GM21786 (cell line): ENCODE results near the gene ABCA4.
"Not testable (repeated sequence)": the region's sequence is repeated elsewhere in the genome, so short reads cannot be mapped to it uniquely, and the experiment has no call there.

Experiments used
- ATAC-seq: cut with Tn5 transposase; IDR thresholded peaks from one replicate; pipeline ENCODE4 v1.9.1; 2021; ENCODE audit not compliant: unreplicated experiment

The ABCA4 gene

GRCh38 chr1:94011129-94011528, 109.8 kb downstream of the ABCA4 start:
- ATAC-seq, result no peak

DNA sequence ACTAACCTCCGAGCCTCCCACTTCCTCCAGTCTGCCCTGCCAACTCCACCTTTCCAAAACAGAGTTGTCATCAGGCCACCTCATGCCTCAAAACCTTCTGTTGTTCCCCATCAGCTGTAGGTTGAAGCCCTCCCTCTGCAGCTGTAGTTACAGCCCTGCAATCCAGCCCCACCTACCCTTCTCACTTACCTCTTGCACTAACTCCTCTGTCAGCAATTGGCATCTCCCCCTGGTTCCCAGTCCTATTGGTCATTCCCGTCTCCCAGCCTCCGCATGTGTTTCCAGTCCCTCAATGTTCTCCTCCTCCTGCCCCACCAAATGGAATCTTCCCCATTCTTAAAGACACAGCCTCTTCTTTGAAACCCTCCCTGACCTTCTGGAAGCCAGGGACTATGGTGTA, 111.6 kb downstream of the ABCA4 start:
- no peak for ATAC-seq

DNA sequence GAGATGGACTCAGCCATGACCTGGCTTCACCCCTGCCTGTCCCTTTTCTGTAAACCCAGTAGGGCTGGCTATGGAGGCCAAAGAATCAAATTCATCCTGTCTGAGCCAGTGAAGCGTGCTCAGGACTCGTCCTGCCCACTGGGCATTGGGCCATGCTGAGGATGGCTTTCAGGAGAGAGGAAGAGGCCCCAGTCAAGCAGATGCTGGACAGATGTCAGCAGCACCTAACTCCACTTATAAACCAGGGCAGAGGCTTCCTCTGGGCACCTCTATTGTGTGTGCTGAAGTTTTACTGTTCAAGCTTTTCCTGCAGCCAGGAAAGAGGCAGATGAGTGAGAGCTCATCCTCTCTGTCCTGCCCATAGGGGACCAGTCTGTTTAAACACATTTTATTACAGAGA, 114.3 kb downstream of the ABCA4 start:
- no peak for ATAC-seq

DNA sequence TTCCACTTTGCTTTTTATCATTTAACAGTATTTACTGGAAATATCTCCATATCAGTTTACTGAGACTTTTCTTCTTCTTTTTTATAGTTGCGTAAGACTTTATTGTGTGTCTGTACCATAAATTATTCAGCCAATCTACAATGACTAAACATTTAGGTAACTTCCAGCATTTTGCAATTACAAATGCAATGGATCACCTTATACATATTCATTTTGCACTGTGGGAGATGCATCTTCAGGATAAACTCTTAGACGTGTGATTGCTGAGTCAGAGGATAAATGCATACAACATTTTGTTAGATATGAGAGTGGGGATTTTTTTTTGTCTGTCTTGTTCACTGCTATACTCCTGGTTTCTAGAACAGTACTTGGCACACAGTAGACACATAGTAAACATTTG, 116.0 kb downstream of the ABCA4 start:
- no peak for ATAC-seq

DNA sequence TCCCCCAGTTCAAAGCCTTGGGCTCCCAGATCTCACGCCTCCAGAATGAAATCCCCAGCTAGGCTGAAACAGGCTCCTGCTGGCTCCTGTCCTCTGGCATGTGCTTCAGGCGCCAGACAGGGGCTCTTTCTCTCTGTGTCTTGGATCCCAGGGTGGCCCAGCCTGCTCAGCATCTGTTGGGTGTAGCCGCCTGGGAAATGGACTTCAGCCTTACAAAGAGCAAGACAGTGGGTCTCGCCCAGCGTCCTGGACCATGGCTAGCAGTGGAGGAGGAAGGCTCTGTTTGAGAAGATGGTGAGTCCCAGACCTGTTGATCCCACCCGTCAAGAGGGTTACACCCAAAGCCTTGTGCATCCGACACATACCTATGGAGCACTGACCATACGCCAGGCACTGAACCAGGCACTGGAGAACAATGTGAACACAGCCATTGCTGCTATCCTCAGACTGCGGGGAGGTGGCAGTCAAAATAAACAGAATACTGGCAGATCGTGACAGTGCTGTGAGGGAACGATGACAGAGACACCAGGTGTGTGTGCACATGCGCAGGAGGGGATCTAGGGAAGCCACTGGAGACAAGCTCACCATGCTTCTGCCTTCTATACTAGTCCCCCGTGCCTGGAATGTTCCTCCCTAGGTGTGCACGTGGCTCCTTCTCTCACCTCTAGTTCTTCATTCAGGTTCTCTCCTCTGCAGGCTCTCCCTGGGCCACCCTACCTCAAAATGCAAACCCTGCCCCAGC, 118.7 kb downstream of the ABCA4 start:
- ATAC-seq, result no peak

DNA sequence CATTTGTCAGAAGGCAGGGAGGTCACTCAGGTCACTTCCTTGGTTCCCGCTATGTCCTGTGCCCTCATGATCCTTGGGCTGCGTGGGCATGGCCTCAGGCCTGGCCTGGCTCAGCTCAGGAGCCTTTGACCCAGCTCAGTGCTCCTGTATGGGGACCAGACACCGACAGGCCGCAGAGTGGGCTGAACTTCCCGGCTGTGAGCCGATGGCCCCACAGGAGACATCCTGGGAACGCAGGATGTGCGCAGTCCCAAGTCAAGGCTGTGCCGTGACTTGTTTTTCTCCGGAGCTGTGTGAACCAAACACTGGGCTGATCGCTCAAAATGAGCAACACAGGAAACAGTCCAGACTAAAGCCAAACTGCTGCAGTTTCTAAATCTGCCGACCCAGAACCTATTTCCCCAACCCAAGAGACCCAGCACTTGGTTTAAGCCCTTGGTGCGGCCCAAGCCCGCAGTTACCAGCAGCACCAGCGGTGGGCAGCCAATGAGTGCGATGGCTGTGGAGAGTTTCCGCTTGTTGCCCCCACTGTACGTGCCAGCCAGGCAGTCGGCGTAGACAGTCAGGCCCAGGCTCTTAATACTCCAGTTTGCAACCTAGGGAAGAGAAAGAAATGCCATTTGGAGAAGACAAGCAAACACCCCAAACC, 119.4 kb downstream of the ABCA4 start:
- ATAC-seq, result no peak

DNA sequence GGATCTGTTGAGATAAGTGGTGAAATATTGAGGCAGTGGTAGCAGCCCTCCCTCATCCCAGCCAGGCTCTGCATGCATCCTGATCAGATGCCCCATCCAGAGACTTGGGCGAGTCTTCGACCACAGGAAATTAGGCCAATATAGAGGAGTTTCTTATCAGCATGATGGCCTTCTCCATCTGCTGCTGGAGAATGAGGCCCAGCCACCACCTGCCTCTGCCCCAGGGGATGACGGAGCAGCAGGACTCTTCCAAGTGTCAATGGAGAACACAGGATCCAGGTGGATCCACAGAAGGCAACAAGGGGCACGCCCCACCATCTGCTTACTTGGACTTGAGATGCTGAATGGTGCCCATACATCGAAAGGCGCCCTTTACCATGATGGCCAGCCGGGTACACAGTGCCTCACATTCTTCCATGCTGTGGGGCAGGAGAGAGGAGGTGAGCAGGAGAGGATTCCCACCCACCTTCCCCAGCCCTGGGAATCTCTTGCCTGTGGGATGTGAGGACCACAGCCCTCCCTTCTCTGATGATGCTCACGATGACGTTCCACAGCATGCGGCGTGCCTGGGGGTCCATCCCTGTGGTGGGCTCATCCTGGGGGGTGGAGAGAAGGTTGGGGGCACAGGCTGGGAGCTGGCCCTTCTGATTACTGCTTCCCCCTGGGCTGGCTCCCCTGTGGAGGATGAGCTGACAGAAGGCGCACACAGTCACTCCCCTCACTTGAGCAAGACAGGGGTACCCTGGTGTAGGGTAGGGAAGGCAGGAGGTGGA, 120.3 kb downstream of the ABCA4 start:
- ATAC-seq, result no peak

GRCh38 chr1:93999840-94000415, 121.0 kb downstream of the ABCA4 start:
- ATAC-seq, result no peak

GRCh38 chr1:93998532-93998931, 122.4 kb downstream of the ABCA4 start:
- not testable (repeated sequence) for ATAC-seq

GRCh38 chr1:93997756-93998155, 123.2 kb downstream of the ABCA4 start:
- ATAC-seq, result no peak

- ATAC-seq, result no peak
Measured at GRCh38 chr1:93995837-93996536, 125.0 kb downstream of the ABCA4 start.

GRCh38 chr1:93993731-93994130, 127.2 kb downstream of the ABCA4 start:
- no peak for ATAC-seq

- ATAC-seq, result no peak
Measured at GRCh38 chr1:93992954-93993353, 128.0 kb downstream of the ABCA4 start.

DNA sequence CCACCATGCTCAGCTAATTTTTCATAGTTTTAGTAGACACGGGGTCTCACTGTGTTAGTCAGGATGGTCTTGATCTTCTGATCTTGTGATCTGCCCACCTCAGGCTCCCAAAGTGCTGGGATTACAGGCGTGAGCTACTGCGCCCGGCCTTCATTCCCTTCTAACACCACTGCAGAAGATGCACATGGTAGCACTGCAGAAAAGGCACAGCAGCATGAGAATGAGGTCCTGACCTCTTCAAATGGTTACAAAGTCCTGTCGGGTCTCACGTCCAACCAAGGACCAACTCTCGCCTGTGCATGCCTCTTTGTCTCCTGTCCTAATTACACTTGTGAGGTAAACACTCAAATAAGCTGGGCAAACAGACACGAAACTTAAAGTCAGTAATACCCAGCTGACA, 128.8 kb downstream of the ABCA4 start:
- no peak for ATAC-seq

DNA sequence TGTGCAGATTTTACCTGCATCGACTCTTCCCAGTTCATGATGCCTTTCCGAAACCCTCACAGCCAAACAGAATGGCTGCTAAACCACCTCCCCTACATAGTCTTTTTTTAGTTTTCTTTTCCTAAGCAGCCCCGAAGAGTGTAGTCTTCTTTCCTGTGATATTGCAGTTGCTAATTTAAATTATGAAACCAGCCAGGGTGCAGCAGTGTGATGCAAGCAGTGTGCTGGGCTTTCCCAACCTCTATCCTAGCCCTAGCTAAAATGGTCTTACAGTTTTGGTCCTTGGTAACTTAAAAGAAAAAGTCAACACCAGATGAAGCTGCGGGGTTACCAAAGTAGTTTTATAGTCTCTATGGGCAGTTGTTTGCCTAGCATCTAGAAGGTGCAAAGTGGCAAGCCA, 129.7 kb downstream of the ABCA4 start:
- ATAC-seq, result no peak

- not testable (repeated sequence) for ATAC-seq
Measured at GRCh38 chr1:93990477-93990876, 130.5 kb downstream of the ABCA4 start.

DNA sequence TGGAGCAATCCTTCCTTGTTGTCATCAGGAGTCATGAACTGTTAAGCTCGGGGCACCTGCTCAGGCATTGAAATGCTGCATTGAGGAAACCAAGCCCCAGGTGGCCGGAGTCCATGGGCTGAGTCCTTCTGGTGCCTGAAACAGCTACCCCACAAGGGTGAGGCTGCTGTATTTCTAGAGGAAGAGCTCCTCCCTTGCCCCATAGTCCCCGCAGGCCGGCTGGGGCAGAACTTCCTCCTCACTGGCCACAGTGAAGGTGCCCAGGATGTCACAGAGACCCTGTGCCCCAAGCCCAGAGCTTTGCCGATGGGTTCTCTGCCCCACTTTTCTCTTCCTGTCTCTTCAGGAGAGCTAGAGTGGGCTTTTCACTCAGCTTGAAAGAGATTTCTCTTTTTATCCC, 130.9 kb downstream of the ABCA4 start:
- ATAC-seq, result no peak

- ATAC-seq, result no peak
Measured at GRCh38 chr1:93989601-93990000, 131.3 kb downstream of the ABCA4 start.

- no peak for ATAC-seq
Measured at GRCh38 chr1:93988634-93989350, 132.2 kb downstream of the ABCA4 start.

DNA sequence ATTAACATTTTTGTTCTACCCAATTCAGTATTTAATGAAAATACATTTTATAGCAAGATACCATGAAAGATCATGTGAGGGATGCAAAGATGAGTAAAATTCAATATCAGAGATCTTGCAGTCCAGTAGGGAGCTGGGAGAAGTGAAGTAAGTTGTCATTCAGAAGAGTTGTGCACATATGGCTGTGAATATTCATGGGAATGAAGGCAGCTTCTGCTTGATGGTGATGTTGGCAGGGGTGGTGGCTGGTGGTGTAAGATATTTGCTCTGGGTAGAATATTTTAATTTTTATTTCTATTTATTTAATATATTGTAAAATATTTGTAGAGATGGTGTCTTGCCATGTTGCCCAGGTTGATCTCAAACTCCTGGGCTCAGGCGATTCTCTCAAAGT, 139.7 kb downstream of the ABCA4 start:
- no peak for ATAC-seq
